Measurements from ENCODE around the gene TNFRSF4. TPM values are rescaled to one million over a fixed set of nuclear protein-coding genes. Genes with fewer than 3 reads are reported as not detected.
A peak's percentile ranks its signal among the peaks of the same experiment; 100 is the strongest.

Gene TNFRSF4
- total and polyA plus RNA-seq, 2 of the 13 experiments (the other 11 are each of a cell fraction or from before 2014, with no cell fraction given): not detected

- TF ChIP-seq ZNF354B (CRISPR knock-in tag; IDR thresholded peaks at IDR 0.05): no peak
- peak; percentile 74; the same call in 1 of the 2 replicates for TF ChIP-seq ZNF337 (CRISPR knock-in tag; IDR thresholded peaks at IDR 0.05; ENCODE audit: borderline replicate concordance, low read depth)
- TF ChIP-seq SKI (IDR thresholded peaks at IDR 0.05; ENCODE audit: partially characterized antibody): no peak
Observed at GRCh38 chr1:1238702-1239178, 24.8 kb upstream of the TNFRSF4 start (continued).

- Histone ChIP-seq H3K36me3 (replicated peaks in 1 of 2; ENCODE audit: control insufficient read depth in 1 of 2, insufficient read depth in 2 of 2, low read length in 2 of 2) (no peaks in the 10 kb centered on the region), H3K9ac (ENCODE audit: insufficient read depth, low read depth, low read length) (peak overlapping the region; percentile 62), H3K4me3 (replicated peaks in 1 of 3; ENCODE audit: insufficient read depth in 1 of 3, low read depth in 2 of 3, low read length in 3 of 3) (peak overlapping the region; percentile 39 to 80 (median 47)), H3K9me3 (ENCODE audit: low read length) (no peaks in the 10 kb centered on the region), H4K20me1 (ENCODE audit: insufficient read depth, low read length) (no peaks in the 10 kb centered on the region), H3K27me3 (ENCODE audit: control insufficient read depth in 1 of 2, insufficient read depth in 2 of 2, low read length in 2 of 2) (no peaks in the 10 kb centered on the region; a peak in 1 of 5 replicates), H2AFZ (ENCODE audit: low read length) (no peak overlapping the region), H3K4me1 (ENCODE audit: insufficient read depth, low read length) (peaks cover 80% of the 10 kb centered on the region), H3K79me2 (ENCODE audit: insufficient read depth, low read length) (no peaks in the 10 kb centered on the region), H3K27ac (ENCODE audit: extremely low read length, insufficient read depth, low read length) (peak overlapping the region; percentile 48), H3K4me2 (ENCODE audit: low read depth, low read length) (peak overlapping the region; percentile 87)
- ATAC-seq (peak; percentile 58), DNase-seq (ENCODE audit: low spot score) (peak; percentile 84), FAIRE-seq (no peak)
- 0% methylated on average over 5 of the region's 48 CpGs for WGBS (ENCODE audit: low lambda C conversion rate)
- ChIA-PET CTCF (ENCODE audit: low intra/inter-chr PET ratio, low total read pairs) (no interaction called here), POLR2A (interaction anchor here (0.6 to 3.3 kb wide), 12 partner anchors 14 to 218 kb away, joined by 3 to 26 read pairs (median 6); partner anchors contain the start of genes AGRN and UBE2J2)
- intact Hi-C loops (cut with micrococcal nuclease; ENCODE audit: unreplicated experiment) (loop anchor here (10.0 kb wide), 2 partner anchors 63 to 233 kb away; partner anchors contain the start of genes HES4 and TTLL10), in situ Hi-C loops (cut with HindIII; ENCODE audit: extremely low pct_ligation_motif_present, low pct_unique_long_range_greater_than_20kb) (no loop called here)
- BruUV-seq (replicated peaks): no TSS peak
- TF ChIP-seq WIZ (CRISPR knock-in tag; IDR thresholded peaks at IDR 0.05) (0 out of 2 replicates have a peak, but pooled peaks have one; percentile 42), ELF3 (CRISPR knock-in tag; IDR thresholded peaks at IDR 0.05) (no peak; the same call in 1 of the 2 replicates), ISL2 (CRISPR knock-in tag; IDR thresholded peaks at IDR 0.05) (0 out of 2 replicates have a peak, but pooled peaks have one; percentile 23), PATZ1 (CRISPR knock-in tag; IDR thresholded peaks at IDR 0.05) (peak; percentile 85), ETV6 (CRISPR knock-in tag; conservative IDR thresholded peaks at IDR 0.05) (no peak), ARID2 (CRISPR knock-in tag; IDR thresholded peaks at IDR 0.05; ENCODE audit: borderline replicate concordance) (0 out of 2 replicates have a peak, but pooled peaks have one; percentile 45), ZNF432 (CRISPR knock-in tag; IDR thresholded peaks at IDR 0.05; ENCODE audit: borderline replicate concordance) (no peak), JUN (CRISPR knock-in tag; IDR thresholded peaks at IDR 0.05) (peak; percentile 47; the same call in 1 of the 2 replicates), KLF9 (CRISPR knock-in tag; IDR thresholded peaks at IDR 0.05; ENCODE audit: low read depth) (no peak), FOSL2 (CRISPR knock-in tag; IDR thresholded peaks at IDR 0.05) (peak; percentile 98), MLX (CRISPR knock-in tag; IDR thresholded peaks at IDR 0.05) (peak; percentile 80; the same call in 1 of the 2 replicates), U2AF2 (IDR thresholded peaks at IDR 0.05; ENCODE audit: low read depth, low read length) (no peak), ATF6 (CRISPR knock-in tag; conservative IDR thresholded peaks at IDR 0.05) (no peak)
Observed at GRCh38 chr1:1237874-1238701, 24.1 kb upstream of the TNFRSF4 start.
